ENCODE data around the gene C13orf46.

C13orf46 gene

DNA sequence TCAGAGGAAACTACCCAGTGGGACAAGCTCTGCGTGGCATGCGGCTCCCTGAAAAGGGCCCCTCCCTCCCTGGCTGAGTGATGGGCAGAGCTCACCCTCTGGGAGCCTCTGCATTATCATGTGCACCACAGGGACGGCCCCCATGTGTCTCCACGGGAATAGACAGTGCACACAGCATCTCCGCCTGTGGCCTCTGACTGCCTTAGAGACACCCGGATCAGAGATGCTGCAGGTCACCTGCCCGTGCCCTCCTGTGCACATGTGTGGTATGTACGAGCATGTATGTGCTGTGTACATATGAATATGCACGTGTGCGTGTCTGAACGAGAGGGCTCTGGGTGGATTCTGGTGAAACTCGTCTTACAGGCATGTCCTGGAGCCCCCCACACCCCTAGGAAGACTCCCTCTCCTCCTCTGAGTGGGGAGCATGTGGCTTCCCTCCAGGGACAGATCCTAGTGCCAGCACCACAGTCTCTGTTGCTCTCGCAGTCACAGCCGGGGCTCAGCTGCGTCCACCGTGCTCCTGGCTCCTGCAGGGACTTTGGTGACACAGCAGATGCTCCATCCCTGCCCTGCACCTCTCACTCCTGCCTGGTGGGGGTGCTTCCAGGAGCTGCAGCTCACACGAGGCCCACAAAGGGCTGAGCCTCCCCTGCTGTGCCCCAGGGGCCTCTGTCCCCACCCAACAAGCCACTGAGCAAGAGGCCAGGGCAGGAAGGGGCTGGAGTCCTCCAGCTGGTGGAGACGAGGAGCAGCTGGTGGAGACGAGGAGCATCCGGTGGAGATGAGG is 19.6 kb downstream of the C13orf46 start:
- no peak for DNase-seq (ENCODE audit: low read depth in 2 of 2)

DNA sequence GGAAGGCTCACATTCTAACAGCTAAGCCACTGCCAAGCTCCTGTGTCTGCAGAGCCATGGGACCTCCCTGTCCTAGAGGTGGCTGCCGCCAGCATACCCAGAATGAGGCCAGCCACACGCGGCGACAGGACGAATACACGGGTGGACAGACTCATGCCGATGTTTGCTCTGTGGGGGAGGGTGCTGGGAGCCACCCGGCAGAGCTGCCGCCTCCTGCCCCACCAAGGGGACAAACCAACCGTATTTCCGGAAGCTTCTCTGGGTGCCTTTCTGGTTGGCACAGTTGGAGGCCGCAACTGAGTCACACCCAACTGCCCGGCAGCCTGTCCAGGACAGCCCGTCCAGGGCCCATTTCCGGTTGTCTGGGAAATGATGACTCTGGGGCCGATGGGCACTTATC is 20.3 kb downstream of the C13orf46 start:
- DNase-seq (ENCODE audit: low read depth in 2 of 2): no peak

DNA sequence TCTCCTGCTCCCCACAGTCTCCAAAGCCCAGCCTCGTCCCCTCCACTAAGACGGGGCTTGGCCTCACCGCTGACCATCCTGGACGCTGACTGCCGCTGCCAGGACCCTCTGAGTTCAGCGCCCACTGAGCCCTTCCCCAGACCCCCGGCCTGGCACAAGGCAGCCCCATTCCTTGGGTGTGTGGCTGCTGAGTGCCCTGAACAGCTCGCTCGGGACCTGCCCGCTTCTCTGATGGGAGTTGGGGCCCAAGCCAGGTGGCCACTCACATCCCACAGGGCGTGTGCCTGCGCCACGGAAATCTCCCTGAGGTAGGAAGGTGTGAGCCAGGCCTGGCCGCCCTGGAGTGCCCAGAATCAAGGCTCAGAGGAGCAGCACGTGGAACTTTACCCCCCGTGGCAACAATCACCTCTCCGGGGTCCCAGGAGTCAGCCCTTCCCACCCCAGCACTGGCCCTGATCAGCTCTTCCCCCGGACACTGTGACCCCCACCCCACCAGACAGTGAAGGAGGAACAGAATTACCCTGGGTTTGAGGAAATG is 20.8 kb downstream of the C13orf46 start:
- DNase-seq (ENCODE audit: low read depth in 2 of 2): no peak

DNA sequence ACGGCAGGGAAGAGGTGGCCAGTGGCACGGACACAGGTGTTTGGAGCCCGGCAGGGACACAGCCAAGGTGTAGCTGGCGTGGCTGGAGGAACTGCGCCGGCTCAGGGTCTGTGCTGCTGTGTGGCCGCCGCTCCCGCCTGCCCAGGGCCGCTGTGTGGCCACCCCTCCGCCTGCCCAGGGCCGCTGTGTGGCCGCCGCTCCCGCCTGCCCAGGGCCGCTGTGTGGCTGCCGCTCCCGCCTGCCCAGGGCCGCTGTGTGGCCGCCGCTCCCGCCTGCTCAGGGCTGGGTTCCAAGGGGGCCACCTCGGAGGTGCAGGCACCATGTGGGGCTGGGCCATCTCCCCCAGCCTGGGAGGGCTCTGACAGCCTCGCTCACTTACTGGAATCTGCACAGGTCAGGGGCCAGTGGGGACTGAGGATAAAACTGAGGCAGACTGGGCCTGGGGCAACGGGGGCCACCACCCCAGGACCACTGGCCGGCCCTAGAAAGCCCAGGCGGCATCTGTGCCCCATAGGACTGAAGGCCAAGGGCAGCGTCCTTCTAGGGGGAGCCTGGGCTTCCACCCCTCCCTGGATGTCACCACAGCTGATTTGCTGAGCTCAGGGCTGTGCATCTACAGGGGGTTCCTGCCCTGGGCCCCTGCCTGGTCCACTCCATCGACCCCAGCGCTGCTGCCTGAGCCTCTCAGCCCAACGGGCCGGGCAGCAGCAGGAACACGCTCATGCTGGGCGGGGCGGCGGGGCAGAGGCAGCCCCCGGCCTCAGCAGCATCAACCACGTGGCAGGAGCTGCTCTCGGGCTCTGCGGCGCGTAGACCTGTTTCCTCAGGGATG is 21.5 kb downstream of the C13orf46 start:
- no peak for DNase-seq (ENCODE audit: low read depth in 2 of 2)

DNA sequence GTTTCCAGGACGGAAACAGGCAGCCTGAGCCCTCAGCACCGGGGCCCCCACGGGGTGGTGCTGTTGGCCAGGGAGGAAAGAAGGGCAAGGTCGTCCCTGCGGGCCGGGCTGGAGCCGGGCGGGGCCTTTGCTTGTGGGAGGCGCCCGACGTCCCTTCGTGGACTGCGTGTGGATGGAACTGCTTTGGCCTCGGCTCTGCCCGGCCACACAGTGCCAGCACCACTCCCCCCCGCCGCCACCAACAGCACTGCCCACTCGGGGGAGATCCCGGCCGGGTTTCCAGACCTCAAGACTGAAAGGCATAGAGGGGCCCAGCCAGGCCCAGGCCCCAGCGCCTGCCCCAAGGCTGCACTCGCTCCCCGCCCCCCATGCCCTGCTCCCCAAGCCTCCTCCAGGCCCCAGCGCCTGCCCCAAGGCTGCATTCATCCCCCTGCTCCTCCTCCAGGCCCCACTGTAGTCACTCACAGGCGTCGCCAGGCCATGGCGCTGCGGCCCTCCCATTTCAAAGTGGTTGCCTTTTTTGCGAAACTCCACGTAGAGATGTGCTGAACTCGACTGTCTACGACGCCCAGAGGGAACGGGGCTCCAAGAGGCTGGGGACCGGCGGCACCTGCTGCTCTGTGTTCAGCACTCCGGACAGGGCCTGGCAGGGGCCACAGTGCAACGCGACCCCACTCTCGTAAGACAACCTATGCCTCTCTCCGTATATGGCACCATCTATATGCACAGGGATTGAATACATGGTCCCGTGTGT is 22.5 kb downstream of the C13orf46 start:
- no peak for DNase-seq (ENCODE audit: low read depth in 2 of 2)

DNA sequence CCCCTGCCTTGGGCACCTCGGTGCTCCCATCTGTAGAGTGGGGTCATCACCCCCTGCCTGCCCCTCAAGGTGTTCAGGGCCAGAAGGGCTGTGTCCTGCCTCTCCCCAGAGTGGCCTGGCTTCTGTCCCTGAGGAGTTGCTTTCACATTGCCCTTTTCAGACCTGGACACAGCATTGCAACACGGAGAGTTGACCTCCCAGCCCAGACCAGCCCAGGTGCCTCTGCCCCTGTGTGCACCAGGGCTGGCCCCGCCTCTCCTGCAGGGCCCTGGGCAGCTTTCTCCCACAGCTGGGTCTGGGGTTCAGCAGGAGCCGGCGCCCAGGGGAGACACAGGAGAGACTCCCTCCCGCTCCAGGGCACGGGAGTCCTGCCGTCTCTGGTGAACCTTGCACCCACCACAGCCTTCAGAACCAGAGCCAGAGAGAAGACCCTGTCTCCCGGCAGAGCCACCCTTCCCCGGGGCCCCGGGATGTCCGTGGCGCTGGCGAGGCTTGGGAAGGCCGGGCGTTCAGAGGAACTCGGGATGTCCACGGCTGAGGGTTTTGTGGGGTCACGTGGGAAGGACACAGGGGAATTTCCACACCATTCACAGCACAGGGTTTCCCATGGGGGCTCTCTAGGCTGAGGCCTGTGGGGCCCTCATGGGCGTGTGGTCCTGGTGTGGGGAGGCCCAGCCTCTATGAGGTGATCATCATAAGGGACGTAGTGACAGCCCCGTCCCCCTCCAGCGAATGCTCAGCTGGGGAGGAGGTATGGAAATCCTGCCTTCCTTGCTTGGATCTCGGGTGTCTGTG is 23.2 kb downstream of the C13orf46 start:
- no peak for DNase-seq (ENCODE audit: low read depth in 2 of 2)

DNA sequence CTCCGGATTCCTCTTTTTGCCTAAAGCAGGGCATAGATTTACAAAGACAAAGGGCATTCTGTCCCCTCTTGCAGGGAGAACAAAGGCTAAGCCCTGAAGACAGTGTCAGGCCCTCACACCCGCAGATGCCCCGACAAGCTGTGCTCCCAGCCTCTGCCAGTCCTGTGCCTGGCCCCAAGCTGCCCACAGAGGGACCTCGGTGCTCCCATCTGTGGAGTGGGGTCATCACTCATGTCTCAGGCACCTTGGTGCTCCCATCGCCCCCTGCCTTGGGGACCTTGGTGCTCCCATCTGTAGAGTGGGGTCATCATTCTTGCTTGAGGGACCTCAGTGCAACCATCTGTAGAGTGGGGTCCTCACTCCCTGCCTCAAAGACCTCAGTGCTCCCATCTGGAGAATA is 24.3 kb downstream of the C13orf46 start:
- DNase-seq (ENCODE audit: low read depth in 2 of 2): no peak

DNA sequence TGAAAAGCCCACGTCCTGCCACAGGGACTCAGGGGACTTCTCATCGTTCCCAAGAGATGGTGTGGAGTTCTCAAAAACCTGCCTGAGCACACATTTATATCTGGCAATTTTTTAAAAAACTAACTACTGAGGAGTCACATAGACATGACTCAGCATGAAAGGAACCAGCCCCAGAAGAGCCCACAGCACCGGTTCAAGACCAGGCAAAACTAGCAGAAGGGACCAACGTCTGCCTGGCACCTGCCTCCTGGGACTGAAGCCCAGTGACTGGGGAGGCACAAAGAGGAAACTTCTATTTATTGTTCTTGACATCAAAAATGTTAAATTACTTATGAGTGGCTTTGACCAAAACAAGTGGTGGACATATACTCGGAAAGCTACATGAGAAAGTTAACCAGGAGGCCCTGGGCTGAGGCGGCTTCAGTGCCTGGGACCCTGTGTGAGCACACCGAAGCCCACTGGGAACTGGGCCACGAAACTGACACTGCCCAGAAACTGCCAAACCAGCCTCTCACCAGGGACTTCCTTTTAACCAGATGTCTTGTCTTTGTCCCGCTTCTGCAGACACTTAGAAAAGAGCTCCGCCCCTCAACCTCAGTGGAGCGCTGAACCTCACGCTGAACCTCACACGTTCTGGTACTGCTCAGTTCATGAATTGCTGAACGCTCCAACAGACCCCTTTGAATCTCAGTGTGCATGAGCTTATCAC is 25.7 kb downstream of the C13orf46 start:
- DNase-seq (ENCODE audit: low read depth in 2 of 2): no peak

DNA sequence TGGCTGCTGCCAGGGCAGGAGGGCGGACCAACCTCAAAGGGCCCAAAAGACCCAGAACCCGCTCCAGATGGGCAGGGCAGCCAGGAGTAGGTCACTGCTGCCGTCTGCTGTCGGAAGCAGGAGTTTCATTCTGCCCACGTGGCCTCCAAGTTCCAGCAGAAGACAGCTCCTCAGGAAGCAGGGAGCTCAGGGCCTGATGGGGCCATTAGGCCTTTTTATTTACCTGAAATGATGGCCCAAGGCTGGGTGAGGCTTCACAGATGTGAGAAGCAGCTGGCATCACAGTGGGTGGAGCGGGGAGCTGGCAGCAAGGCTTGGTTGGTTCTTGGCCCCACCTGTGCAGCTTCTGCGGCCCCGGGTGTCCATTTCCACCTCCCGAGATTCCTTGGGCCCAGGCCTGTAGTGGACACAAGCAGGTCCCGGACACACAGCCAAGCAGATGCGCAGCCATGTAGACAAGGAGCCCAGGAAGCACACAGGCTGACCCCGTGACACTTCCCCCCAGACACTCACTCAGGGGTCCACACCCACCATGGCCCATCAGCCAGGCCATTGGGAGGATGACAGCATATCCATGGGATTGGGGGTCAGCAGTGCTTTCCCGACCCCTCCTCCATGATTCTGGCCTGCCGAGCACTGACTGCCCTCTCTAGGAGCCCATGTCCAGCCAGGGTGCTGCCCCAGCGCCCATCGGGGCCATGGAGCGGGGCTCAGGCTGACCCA is 26.4 kb downstream of the C13orf46 start:
- DNase-seq (ENCODE audit: low read depth in 2 of 2): no peak

DNA sequence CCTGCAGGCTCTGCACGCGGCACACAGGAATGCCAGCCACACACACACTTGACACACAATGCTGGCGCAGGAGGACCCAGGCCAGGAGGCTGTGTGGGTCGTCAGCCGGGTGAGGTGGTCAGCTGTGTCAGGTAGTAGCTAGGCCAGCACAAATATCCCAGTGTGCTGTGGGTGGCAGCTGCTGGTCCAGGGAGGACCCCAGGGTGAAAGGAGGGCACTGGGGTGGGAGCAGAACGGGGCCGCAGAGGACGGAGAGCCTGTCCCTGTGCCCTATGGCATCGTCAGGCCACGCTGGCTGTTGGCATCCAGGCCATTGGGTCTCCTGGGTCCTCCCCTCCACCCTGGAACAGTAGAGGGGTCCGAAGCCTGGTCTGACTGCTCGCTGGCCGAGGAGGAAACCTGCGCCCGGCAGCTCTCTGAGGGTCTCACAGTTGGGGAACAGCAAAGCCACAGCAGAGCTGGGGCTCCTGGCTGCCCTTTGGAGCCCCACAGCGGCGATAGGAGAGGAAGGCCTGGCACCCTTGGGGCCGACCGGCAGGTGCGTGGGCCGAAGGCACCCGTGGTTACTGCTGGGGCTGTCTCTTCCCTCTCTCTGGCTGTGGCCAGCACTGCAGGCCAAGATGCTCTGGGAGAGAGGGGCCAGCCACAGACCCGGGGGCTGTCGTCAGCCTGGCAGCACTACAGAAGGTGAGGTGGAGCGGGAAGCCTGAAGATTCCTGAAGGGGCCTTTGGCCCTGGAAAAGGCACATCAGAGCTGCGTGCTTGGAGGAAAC is 27.3 kb downstream of the C13orf46 start:
- DNase-seq (ENCODE audit: low read depth in 2 of 2): no peak

DNA sequence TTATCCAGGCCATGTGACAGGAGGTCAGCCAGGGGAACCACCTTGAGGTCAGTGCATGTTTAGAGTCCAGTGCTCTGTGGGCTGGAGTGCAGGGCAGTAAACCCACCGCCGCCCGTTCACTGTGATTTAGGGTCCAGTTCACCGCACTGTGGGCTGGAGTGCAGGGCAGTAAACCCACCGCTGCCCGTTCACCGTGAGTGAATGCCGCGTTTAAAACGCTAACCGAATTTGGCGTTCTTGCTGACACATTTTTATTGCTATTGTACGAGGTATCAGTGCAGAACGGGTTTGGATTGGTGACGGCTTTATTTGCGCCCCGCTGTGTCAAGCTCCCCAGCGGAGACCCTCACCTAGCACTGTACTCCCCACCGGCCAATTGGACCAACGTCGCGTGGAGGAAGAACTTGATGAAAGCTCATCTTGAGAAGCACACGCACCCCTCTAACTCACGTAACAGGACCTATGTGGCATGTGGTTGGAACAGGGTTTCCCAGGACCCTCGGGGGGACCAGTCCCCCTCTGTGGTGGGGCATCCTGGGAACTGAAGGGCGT is 27.9 kb downstream of the C13orf46 start:
- DNase-seq (ENCODE audit: low read depth in 2 of 2): no peak

DNA sequence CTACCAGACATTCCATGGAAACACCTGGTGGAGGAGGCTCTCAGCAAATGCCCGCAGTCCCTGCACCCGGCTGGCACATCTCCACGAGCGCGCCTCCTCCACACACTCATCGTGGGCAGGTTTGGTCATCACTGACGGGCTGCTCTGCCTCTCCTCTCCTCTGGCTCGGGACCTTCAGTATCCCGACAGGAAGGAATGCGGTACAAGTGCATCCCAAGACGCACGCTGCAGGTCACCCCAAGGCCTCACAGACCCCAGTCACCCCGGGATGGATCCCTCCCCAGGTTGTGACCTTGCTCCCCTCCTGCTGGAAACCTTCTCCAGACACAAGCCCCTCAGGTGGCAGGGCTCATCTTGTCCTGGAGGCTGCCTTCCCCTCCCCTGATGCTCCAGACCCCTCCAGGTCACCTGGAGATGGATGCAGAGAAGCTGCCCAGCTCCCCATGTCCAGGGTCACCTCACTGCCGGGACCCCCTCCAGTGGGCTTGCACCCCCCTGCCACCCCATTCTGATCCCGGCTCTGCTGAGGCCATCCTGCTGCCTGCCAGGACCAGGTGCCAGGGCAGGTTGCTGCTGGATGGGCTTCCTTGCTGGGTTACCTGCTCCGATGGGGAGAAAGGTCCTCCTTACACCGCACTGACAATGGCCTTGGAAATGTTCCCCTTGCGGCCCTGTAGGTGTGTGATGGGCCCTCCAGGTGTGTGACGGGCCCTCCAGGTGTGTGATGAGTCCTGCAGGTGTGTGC is 29.9 kb downstream of the C13orf46 start:
- DNase-seq (ENCODE audit: low read depth in 2 of 2): no peak

DNA sequence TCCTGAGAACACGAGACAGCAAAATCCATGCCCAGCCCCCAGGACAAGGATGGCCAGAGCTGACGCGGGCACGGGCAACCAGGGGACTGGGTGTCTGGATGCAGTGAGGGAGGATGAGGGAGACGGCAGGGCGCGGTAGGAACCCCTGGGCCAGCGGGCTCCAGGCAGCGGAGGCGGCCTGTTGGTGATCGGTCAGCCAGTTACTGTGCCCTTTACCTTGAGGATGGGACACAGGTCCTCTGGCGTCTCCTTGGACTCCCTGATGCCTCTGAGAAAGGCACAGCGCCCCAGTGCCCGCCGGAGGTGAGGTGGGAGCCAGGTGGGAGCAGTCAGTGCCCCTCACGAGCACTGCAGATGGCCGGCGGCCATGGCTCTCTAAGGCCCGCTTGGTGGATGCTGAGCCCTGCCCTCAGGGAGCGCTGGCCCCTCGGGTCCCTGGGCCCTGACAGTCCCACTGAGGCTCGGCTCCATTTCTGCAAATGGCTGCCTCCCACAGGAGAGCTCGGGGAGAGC is 31.2 kb downstream of the C13orf46 start:
- no peak for DNase-seq (ENCODE audit: low read depth in 2 of 2)

DNA sequence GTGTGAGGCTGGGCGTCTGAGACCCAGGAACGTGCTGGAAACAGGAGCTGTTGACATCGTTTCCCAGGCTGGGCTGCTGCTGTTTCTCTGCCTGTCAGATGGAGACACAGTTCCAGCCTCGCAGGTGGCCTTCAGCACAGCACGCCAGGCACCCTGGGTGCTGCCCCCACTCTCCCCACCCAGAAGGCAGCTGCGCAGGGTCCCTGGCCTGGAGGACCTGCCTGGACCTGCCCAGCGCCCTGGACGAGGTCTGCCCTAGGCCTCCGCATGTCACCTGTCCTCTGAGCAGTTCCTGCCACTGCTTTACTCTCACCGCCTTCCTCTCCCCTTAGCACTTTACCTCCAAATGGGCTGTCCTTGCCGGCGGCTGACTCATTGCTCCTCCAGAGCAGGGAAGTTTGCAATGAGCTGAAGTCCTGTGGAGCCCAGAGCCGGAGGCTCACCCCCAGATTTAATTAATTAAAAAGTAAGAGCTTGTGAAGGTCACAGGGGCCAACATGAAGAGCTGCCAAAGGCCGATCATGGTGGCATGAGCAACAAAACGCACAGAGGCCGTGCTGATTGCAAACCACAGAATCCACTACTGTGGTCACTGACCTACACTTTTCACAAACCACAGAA is 32.2 kb downstream of the C13orf46 start:
- DNase-seq (ENCODE audit: low read depth in 2 of 2): no peak

DNA sequence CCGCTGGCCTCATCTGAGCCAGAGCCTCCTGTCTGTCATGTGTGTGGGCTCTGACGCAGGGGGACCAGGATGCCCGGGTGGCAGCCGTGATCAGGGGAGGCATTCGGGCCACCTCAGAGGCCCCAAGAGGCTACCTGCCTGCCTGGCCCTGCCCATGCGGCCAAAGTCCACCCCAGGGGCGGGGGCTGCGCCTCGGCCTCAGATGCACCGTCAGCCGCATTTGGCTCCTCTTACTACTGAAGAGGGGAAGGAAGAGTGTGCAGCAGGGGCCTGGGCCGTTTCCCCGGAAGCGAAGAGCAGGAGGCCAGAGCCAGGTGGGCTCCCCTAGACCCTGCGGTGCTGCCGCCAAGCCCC is 34.0 kb downstream of the C13orf46 start:
- DNase-seq (ENCODE audit: low read depth in 2 of 2): no peak

DNA sequence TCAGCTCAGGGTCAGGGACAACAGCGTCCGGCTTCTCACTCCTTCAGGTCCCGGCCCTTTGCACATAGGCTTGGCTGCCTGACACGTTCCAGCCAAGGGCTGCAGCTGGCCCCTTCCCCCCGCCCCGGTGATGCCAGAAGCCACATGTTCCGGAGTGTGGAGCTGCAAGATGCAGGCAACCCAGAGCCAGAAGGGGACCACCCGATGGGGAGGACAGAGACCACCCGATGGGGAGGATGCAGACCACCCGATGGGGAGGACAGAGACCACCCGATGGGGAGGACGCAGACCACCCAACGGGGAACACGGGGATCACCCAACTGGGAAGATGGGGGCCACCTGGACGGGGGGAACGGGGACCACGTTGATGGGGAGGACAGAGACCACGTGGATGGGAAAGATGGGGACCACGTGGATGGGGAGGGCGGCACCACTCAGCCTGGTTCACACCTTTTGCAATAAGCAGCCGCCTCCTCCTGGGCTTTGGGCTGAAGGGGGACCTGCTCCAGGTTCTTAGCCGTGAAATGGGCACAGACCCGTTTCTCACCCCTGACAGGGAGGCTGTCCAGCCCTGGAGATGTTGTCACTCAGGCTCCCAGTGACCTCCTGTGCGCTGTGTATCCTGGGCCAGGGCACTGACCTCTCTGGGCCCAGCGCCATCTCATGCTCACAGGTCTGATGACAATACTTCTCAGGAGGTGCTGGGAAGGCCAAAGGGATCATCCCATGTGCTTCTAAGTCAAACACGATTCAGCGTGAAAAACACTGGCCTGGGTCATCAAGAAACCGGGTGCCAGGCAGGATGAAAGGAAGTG is 34.5 kb downstream of the C13orf46 start:
- no peak for DNase-seq (ENCODE audit: low read depth in 2 of 2)

DNA sequence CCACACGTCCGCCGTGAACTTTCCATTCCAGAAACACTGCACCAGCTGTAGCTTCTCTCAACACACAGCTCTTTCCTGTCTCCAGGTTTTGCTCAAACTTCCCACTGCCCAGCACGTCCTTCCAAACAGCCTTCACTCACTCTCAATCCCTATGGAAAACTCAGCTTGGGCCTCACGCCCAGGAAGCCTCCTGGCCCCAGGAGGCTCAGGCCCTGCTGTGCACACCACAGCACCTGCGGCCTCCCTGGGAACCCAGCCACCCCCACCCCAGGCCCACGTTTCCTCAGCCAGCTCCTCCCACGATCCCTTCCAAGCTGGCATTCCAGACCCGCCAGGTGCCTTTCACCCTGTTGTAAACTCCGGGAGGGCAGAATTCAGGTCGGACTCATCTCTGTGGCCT is 35.2 kb downstream of the C13orf46 start:
- no peak for DNase-seq (ENCODE audit: low read depth in 2 of 2)

Measured in fibroblast of skin of left biceps (primary cell).